Stimulated activated CD4-positive, alpha-beta T cell treated with anti-CD3 and anti-CD28 coated beads, TNF-alpha, amount 100 ng/mL, for 24 hours (primary cell): ENCODE measurements around the gene MCM6.
"Not testable (repeated sequence)": the region's sequence is repeated elsewhere in the genome, so short reads cannot be mapped to it uniquely, and the experiment has no call there.

Experiments used
- DNase-seq, 3 experiments: peaks; one replicate each; pipeline ENCODE4 v3.0.0-alpha.2; 2020; ENCODE audit warnings: low read depth in 3 of 3

Gene MCM6

GRCh38 chr2:135876066-135876711, at the start of gene MCM6:
TSS of gene MCM6 (minus strand) at chr2:135876443. CDS start at chr2:135876365, 78 bp downstream.
- peak; percentile 97 to 99 (median 98) for DNase-seq

GRCh38 chr2:135925571-135925970, 49.3 kb upstream of the MCM6 start:
- DNase-seq: no peak

- no peak for DNase-seq
These were observed 40.0 kb upstream of the MCM6 start for GRCh38 chr2:135916207-135916606.

GRCh38 chr2:135914485-135914884, 38.2 kb upstream of the MCM6 start:
- no peak for DNase-seq

GRCh38 chr2:135913727-135914365, 37.6 kb upstream of the MCM6 start:
- peak in 1 of 3 experiments; percentile 43 for DNase-seq

GRCh38 chr2:135909976-135910375, 33.7 kb upstream of the MCM6 start:
- DNase-seq: no peak

GRCh38 chr2:135905679-135906078, 29.4 kb upstream of the MCM6 start:
- no peak for DNase-seq

GRCh38 chr2:135904341-135904989, 28.2 kb upstream of the MCM6 start:
- DNase-seq: no peak

- DNase-seq: no peak
These were observed 27.4 kb upstream of the MCM6 start for GRCh38 chr2:135903650-135904049.

- no peak for DNase-seq
These were observed 23.3 kb upstream of the MCM6 start for GRCh38 chr2:135899567-135899966.

GRCh38 chr2:135898234-135898786, 22.1 kb upstream of the MCM6 start:
- DNase-seq: no peak

- DNase-seq: no peak
These were observed 18.7 kb upstream of the MCM6 start for GRCh38 chr2:135894930-135895329.

GRCh38 chr2:135893374-135893794, 17.1 kb upstream of the MCM6 start:
- DNase-seq: no peak

GRCh38 chr2:135890835-135891234, 14.6 kb upstream of the MCM6 start:
- DNase-seq: no peak

- no peak for DNase-seq
These were observed 13.9 kb upstream of the MCM6 start for GRCh38 chr2:135890149-135890548.

- DNase-seq: not testable (repeated sequence)
These were observed 12.3 kb upstream of the MCM6 start for GRCh38 chr2:135888587-135888986.

GRCh38 chr2:135885709-135886108, 9.5 kb upstream of the MCM6 start:
- DNase-seq: no peak

GRCh38 chr2:135882415-135882814, 6.2 kb upstream of the MCM6 start:
- no peak for DNase-seq

GRCh38 chr2:135876770-135877169, 527 bp upstream of the MCM6 start:
- not testable (repeated sequence) for DNase-seq

GRCh38 chr2:135875491-135876065, 665 bp downstream of the MCM6 start:
- DNase-seq: peak; percentile 53 to 75 (median 57)

- DNase-seq: no peak
These were observed 1.4 kb downstream of the MCM6 start for GRCh38 chr2:135874777-135875365.

GRCh38 chr2:135870571-135870970, 5.7 kb downstream of the MCM6 start:
- no peak for DNase-seq
